ENCODE measurements around the gene PSMG3. TPM values are rescaled to one million over a fixed set of nuclear protein-coding genes. Genes with fewer than 3 reads are reported as not detected.
"Not testable (repeated sequence)": the region's sequence is repeated elsewhere in the genome, so short reads cannot be mapped to it uniquely, and the experiment has no call there.

The PSMG3 gene
- total RNA-seq, 1 experiment from 2014 or later: 63.0 TPM

DNA sequence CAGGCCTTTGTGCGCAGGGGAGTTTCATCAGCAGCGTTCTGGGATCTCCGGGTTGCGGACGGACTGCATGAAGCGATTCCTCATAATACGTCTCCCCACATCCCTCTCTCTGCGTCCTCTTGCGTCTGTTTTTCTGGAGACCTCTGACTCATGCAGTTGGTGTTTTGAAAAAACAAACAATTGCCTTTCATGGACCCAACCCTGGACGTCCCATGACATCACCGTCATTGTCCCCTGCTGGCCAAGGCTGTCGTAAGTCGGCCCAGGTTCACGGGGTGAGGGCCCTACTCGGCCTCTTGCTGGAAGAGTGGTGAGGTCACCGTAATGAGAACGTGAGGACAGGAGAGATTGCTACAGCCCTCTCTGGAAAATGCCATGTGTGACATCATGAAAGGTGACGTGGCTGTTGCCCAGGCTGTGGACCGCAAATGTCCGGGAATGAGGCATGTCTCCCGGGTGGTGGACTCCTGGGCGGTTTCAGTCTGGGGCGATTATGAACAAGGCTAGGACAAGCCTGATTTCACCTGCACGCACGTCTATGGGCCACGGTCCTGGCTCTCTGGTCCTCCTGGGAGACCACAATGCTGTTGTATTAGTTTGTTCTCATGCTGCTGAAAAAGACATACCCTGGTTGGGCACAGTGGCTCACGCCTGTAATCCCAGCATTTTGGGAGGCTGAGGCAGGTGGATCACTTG is 49.1 kb downstream of the PSMG3 start:
- Histone ChIP-seq H3K27ac (ENCODE audit: insufficient read length, low read depth, low read length) (no peak overlapping the region), H3K9ac (ENCODE audit: extremely low read depth, insufficient read length, low read length) (no peak overlapping the region)

GRCh38 chr7:1519322-1519922 is 50.4 kb downstream of the PSMG3 start:
- not testable (repeated sequence) for H3K4me1 ChIP-seq (ENCODE audit: insufficient read depth, low read length)
- H3K9me3 Mint-ChIP-seq: peaks cover 4 to 11% of the 10 kb centered on the region in 2 experiments; a peak in 3 of 5 replicates

More for the DNA sequence above, 49.1 kb downstream of the PSMG3 start:
- WGBS (ENCODE audit: extremely low coverage, insufficient read length, low lambda C conversion rate): no CpG with 5 or more reads among the region's 27 CpGs
- DNase-seq: no peak
- peaks cover 4 to 11% of the 10 kb centered on the region in 2 experiments; a peak in 3 of 5 replicates for H3K9me3 Mint-ChIP-seq
- no peak for TF ChIP-seq CTCF (conservative IDR thresholded peaks at IDR 0.05)
- H3K4me2 ChIP-seq (ENCODE audit: insufficient read depth, insufficient read length, low read length): no peak overlapping the region
- peaks cover 3 to 14% of the 10 kb centered on the region in 2 experiments; a peak in 3 of 4 replicates for H3K4me1 Mint-ChIP-seq
- no peak overlapping the region for H3K18ac ChIP-seq (ENCODE audit: insufficient read length, low read depth, low read length)
- no peaks in the 10 kb centered on the region for H3K79me2 ChIP-seq (ENCODE audit: insufficient read depth, low read length)
- no peak overlapping the region for H3K23ac ChIP-seq (ENCODE audit: insufficient read length, low read depth, low read length)
- no peak overlapping the region for H2AK5ac ChIP-seq (ENCODE audit: insufficient read length, low read length)
- H2BK5ac ChIP-seq (ENCODE audit: insufficient read length, low read length): no peak overlapping the region
- H2BK20ac ChIP-seq (ENCODE audit: low read depth, low read length, poor library complexity, severe bottlenecking): no peak overlapping the region
- no peak overlapping the region for H3K56ac ChIP-seq (ENCODE audit: insufficient read length, low read depth, low read length)
- H4K5ac ChIP-seq (ENCODE audit: insufficient read length, low read depth, low read length): no peak overlapping the region
- H4K91ac ChIP-seq (ENCODE audit: insufficient read length, low read depth, low read length): no peak overlapping the region
- no peaks in the 10 kb centered on the region for H3K27me3 ChIP-seq (ENCODE audit: insufficient read depth, low read length)
- H3K79me1 ChIP-seq (ENCODE audit: insufficient read depth, low read depth, low read length, poor library complexity, severe bottlenecking): no peaks in the 10 kb centered on the region
- H4K8ac ChIP-seq (replicated peaks; ENCODE audit: insufficient read length, low read depth, low read length): no peak overlapping the region
- no peaks in the 10 kb centered on the region for H3K9me3 ChIP-seq (ENCODE audit: control insufficient read depth, low read depth, low read length)
- H3K14ac ChIP-seq (ENCODE audit: insufficient read depth, low read length): no peak overlapping the region
- no peak overlapping the region for H2AFZ ChIP-seq (ENCODE audit: low read length)
- H3K4me3 Mint-ChIP-seq: no peak overlapping the region; a peak in 1 of 5 replicates
- no peak overlapping the region for H3K4ac ChIP-seq (ENCODE audit: low read depth, low read length)
- H3K23me2 ChIP-seq (ENCODE audit: insufficient read length, low read depth, low read length, poor library complexity, severe bottlenecking): no peaks in the 10 kb centered on the region
- no peaks in the 10 kb centered on the region for H4K20me1 ChIP-seq (ENCODE audit: control insufficient read depth, insufficient read depth, insufficient read length)
- no peak overlapping the region for H2BK12ac ChIP-seq (ENCODE audit: insufficient read length, low read depth, low read length)
- no peak overlapping the region for H3T11ph ChIP-seq (ENCODE audit: low read length)
- H3K27ac Mint-ChIP-seq: no peak overlapping the region; a peak in 2 of 7 replicates
- H2BK15ac ChIP-seq (ENCODE audit: low read depth, low read length): no peak overlapping the region
- H3K27me3 Mint-ChIP-seq (ENCODE audit: low read depth): peaks cover 2% of the 10 kb centered on the region
- no peaks in the 10 kb centered on the region for H3K36me3 Mint-ChIP-seq (ENCODE audit: insufficient read depth in 1 of 3, low read depth in 3 of 3)
- no peak overlapping the region for H2BK120ac ChIP-seq (ENCODE audit: low read depth, low read length, poor library complexity, severe bottlenecking)
- no peaks in the 10 kb centered on the region for H3K4me1 ChIP-seq (ENCODE audit: insufficient read depth, low read length)

More at GRCh38 chr7:1519322-1519922, 50.4 kb downstream of the PSMG3 start:
- H2BK20ac ChIP-seq (ENCODE audit: low read depth, low read length, poor library complexity, severe bottlenecking); H3K27me3 ChIP-seq (ENCODE audit: insufficient read depth, low read length); H3K9ac ChIP-seq (ENCODE audit: extremely low read depth, insufficient read length, low read length); DNase-seq; H3K9me3 ChIP-seq (ENCODE audit: control insufficient read depth, low read depth, low read length); H3T11ph ChIP-seq (ENCODE audit: low read length); H4K5ac ChIP-seq (ENCODE audit: insufficient read length, low read depth, low read length); H3K56ac ChIP-seq (ENCODE audit: insufficient read length, low read depth, low read length); H3K79me2 ChIP-seq (ENCODE audit: insufficient read depth, low read length); H3K4me2 ChIP-seq (ENCODE audit: insufficient read depth, insufficient read length, low read length); H2BK5ac ChIP-seq (ENCODE audit: insufficient read length, low read length); H2BK12ac ChIP-seq (ENCODE audit: insufficient read length, low read depth, low read length); H4K8ac ChIP-seq (replicated peaks; ENCODE audit: insufficient read length, low read depth, low read length); H3K14ac ChIP-seq (ENCODE audit: insufficient read depth, low read length); H3K4ac ChIP-seq (ENCODE audit: low read depth, low read length); H2BK120ac ChIP-seq (ENCODE audit: low read depth, low read length, poor library complexity, severe bottlenecking); H3K27me3 Mint-ChIP-seq (ENCODE audit: low read depth); H2AFZ ChIP-seq (ENCODE audit: low read length); H2BK15ac ChIP-seq (ENCODE audit: low read depth, low read length); H3K36me3 Mint-ChIP-seq (ENCODE audit: insufficient read depth in 1 of 3, low read depth in 3 of 3); H3K23me2 ChIP-seq (ENCODE audit: insufficient read length, low read depth, low read length, poor library complexity, severe bottlenecking); H3K23ac ChIP-seq (ENCODE audit: insufficient read length, low read depth, low read length); H2AK5ac ChIP-seq (ENCODE audit: insufficient read length, low read length); H3K4me3 Mint-ChIP-seq; H3K79me1 ChIP-seq (ENCODE audit: insufficient read depth, low read depth, low read length, poor library complexity, severe bottlenecking); H4K20me1 ChIP-seq (ENCODE audit: control insufficient read depth, insufficient read depth, insufficient read length); H4K91ac ChIP-seq (ENCODE audit: insufficient read length, low read depth, low read length); H3K27ac ChIP-seq (ENCODE audit: insufficient read length, low read depth, low read length); H3K18ac ChIP-seq (ENCODE audit: insufficient read length, low read depth, low read length): not testable (repeated sequence)
- WGBS (ENCODE audit: extremely low coverage, insufficient read length, low lambda C conversion rate): no CpG with 5 or more reads among the region's 12 CpGs
- Mint-ChIP-seq H3K27ac (peak overlapping the region in 1 of 3 experiments; percentile 89; a peak in 1 of 7 replicates), H3K4me1 (peaks cover 3 to 16% of the 10 kb centered on the region in 2 experiments; a peak in 3 of 4 replicates)

Data from H9 (cell line).